Measurements from ENCODE around the gene USP25.

The USP25 gene

GRCh38 chr21:15728046-15728445, 1.7 kb upstream of the USP25 start:
- H3K23ac ChIP-seq (ENCODE audit: low read length), result no peak overlapping the region
- H2AK5ac ChIP-seq (ENCODE audit: low read length), result no peak overlapping the region
- no peak overlapping the region for H3K18ac ChIP-seq (ENCODE audit: low read length)
- H2BK5ac ChIP-seq (ENCODE audit: low read length), result no peak overlapping the region
- no peak overlapping the region for H2BK15ac ChIP-seq (replicated peaks; ENCODE audit: low read depth)
- no peaks in the 10 kb centered on the region for H3K36me3 ChIP-seq (ENCODE audit: control insufficient read depth, insufficient read depth, low read length)
- H3K9ac ChIP-seq (ENCODE audit: low read length), result no peak overlapping the region
- no CpG with 5 or more reads among the region's 3 CpGs for WGBS (ENCODE audit: extremely low coverage, insufficient coverage, low lambda C conversion rate)
- H3K4ac ChIP-seq (ENCODE audit: low read depth, low read length), result no peak overlapping the region
- no peak overlapping the region for H3K4me3 ChIP-seq (ENCODE audit: low read length)
- H4K8ac ChIP-seq (ENCODE audit: low read depth, low read length), result no peak overlapping the region
- H3K4me2 ChIP-seq (ENCODE audit: low read length), result no peak overlapping the region
- H2BK120ac ChIP-seq (ENCODE audit: low read depth, low read length), result no peak overlapping the region
- H3K27me3 ChIP-seq (ENCODE audit: insufficient read depth, low read length, poor library complexity), result no peaks in the 10 kb centered on the region
- no peaks in the 10 kb centered on the region for H3K4me1 ChIP-seq (ENCODE audit: control insufficient read depth, low read depth, low read length)
- no peak overlapping the region for H3K56ac ChIP-seq (ENCODE audit: low read length)
- DNase-seq, result no peak
- H4K5ac ChIP-seq (ENCODE audit: low read length), result no peak overlapping the region
- no peaks in the 10 kb centered on the region for H3K79me1 ChIP-seq (ENCODE audit: low read length)
- H3K79me2 ChIP-seq (ENCODE audit: control insufficient read depth, insufficient read depth, low read length), result peaks cover 16% of the 10 kb centered on the region
- H3K27ac ChIP-seq (ENCODE audit: low read depth, low read length), result no peak overlapping the region

GRCh38 chr21:15729346-15729673, 472 bp upstream of the USP25 start:
- WGBS (ENCODE audit: extremely low coverage, insufficient coverage, low lambda C conversion rate), result no CpG with 5 or more reads among the region's 11 CpGs
- no peak overlapping the region for H4K8ac ChIP-seq (ENCODE audit: low read depth, low read length)
- H3K23ac ChIP-seq (ENCODE audit: low read length), result no peak overlapping the region
- H3K4ac ChIP-seq (ENCODE audit: low read depth, low read length), result no peak overlapping the region
- H2AK5ac ChIP-seq (ENCODE audit: low read length), result no peak overlapping the region
- H3K4me2 ChIP-seq (ENCODE audit: low read length), result peak overlapping the region; percentile 55
- no peak overlapping the region for H4K5ac ChIP-seq (ENCODE audit: low read length)
- no peaks in the 10 kb centered on the region for H3K27me3 ChIP-seq (ENCODE audit: insufficient read depth, low read length, poor library complexity)
- H3K36me3 ChIP-seq (ENCODE audit: control insufficient read depth, insufficient read depth, low read length), result no peaks in the 10 kb centered on the region
- H2BK15ac ChIP-seq (replicated peaks; ENCODE audit: low read depth), result no peak overlapping the region
- no peaks in the 10 kb centered on the region for H3K4me1 ChIP-seq (ENCODE audit: control insufficient read depth, low read depth, low read length)
- H2BK120ac ChIP-seq (ENCODE audit: low read depth, low read length), result no peak overlapping the region
- H3K18ac ChIP-seq (ENCODE audit: low read length), result peak overlapping the region; percentile 13
- peak overlapping the region; percentile 91 for H3K56ac ChIP-seq (ENCODE audit: low read length)
- H3K4me3 ChIP-seq (ENCODE audit: low read length), result peak overlapping the region; percentile 62
- H3K79me1 ChIP-seq (ENCODE audit: low read length), result no peaks in the 10 kb centered on the region
- peak overlapping the region; percentile 77 for H3K9ac ChIP-seq (ENCODE audit: low read length)
- DNase-seq, result peak; percentile 85
- H3K27ac ChIP-seq (ENCODE audit: low read depth, low read length), result peak overlapping the region; percentile 64
- no peak overlapping the region for H2BK5ac ChIP-seq (ENCODE audit: low read length)
- peaks cover 24% of the 10 kb centered on the region for H3K79me2 ChIP-seq (ENCODE audit: control insufficient read depth, insufficient read depth, low read length)

GRCh38 chr21:15730484-15731242, 881 bp downstream of the USP25 start:
- Histone ChIP-seq H3K4me3 (ENCODE audit: low read length) (peak overlapping the region; percentile 84), H3K4ac (ENCODE audit: low read depth, low read length) (peak overlapping the region; percentile 96), H3K4me2 (ENCODE audit: low read length) (peak overlapping the region; percentile 49), H3K27ac (ENCODE audit: low read depth, low read length) (peak overlapping the region; percentile 97), H2BK5ac (ENCODE audit: low read length) (peak overlapping the region; percentile 42), H3K36me3 (ENCODE audit: control insufficient read depth, insufficient read depth, low read length) (no peaks in the 10 kb centered on the region), H2BK120ac (ENCODE audit: low read depth, low read length) (peak overlapping the region; percentile 46), H3K4me1 (ENCODE audit: control insufficient read depth, low read depth, low read length) (no peaks in the 10 kb centered on the region), H3K27me3 (ENCODE audit: insufficient read depth, low read length, poor library complexity) (no peaks in the 10 kb centered on the region), H3K79me1 (ENCODE audit: low read length) (no peaks in the 10 kb centered on the region), H3K56ac (ENCODE audit: low read length) (peak overlapping the region; percentile 93), H3K18ac (ENCODE audit: low read length) (peak overlapping the region; percentile 91), H3K9ac (ENCODE audit: low read length) (peak overlapping the region; percentile 90), H4K5ac (ENCODE audit: low read length) (no peak overlapping the region), H3K23ac (ENCODE audit: low read length) (no peak overlapping the region), H4K8ac (ENCODE audit: low read depth, low read length) (no peak overlapping the region), H2AK5ac (ENCODE audit: low read length) (no peak overlapping the region), H2BK15ac (replicated peaks; ENCODE audit: low read depth) (no peak overlapping the region), H3K79me2 (ENCODE audit: control insufficient read depth, insufficient read depth, low read length) (peaks cover 31% of the 10 kb centered on the region)
- WGBS (ENCODE audit: extremely low coverage, insufficient coverage, low lambda C conversion rate), result no CpG with 5 or more reads among the region's 30 CpGs
- peak; percentile 64 for DNase-seq

- Histone ChIP-seq H3K27me3 (ENCODE audit: insufficient read depth, low read length, poor library complexity) (no peaks in the 10 kb centered on the region), H4K8ac (ENCODE audit: low read depth, low read length) (no peak overlapping the region), H3K4me1 (ENCODE audit: control insufficient read depth, low read depth, low read length) (no peaks in the 10 kb centered on the region), H2BK5ac (ENCODE audit: low read length) (no peak overlapping the region), H3K9ac (ENCODE audit: low read length) (peak overlapping the region; percentile 90), H3K4me2 (ENCODE audit: low read length) (peak overlapping the region; percentile 49), H3K56ac (ENCODE audit: low read length) (peak overlapping the region; percentile 56), H3K79me1 (ENCODE audit: low read length) (no peaks in the 10 kb centered on the region), H3K36me3 (ENCODE audit: control insufficient read depth, insufficient read depth, low read length) (no peaks in the 10 kb centered on the region), H3K79me2 (ENCODE audit: control insufficient read depth, insufficient read depth, low read length) (peaks cover 35% of the 10 kb centered on the region), H3K4ac (ENCODE audit: low read depth, low read length) (no peak overlapping the region), H3K27ac (ENCODE audit: low read depth, low read length) (no peak overlapping the region), H2AK5ac (ENCODE audit: low read length) (no peak overlapping the region), H4K5ac (ENCODE audit: low read length) (no peak overlapping the region), H3K4me3 (ENCODE audit: low read length) (peak overlapping the region; percentile 36), H2BK120ac (ENCODE audit: low read depth, low read length) (no peak overlapping the region), H3K23ac (ENCODE audit: low read length) (no peak overlapping the region), H2BK15ac (replicated peaks; ENCODE audit: low read depth) (no peak overlapping the region), H3K18ac (ENCODE audit: low read length) (no peak overlapping the region)
- WGBS (ENCODE audit: extremely low coverage, insufficient coverage, low lambda C conversion rate), result no CpG with 5 or more reads among the region's 4 CpGs
- no peak for DNase-seq
Observed at GRCh38 chr21:15731243-15731613, 1.4 kb downstream of the USP25 start.

GRCh38 chr21:15732290-15732995, 2.7 kb downstream of the USP25 start:
- Histone ChIP-seq H3K27me3 (ENCODE audit: insufficient read depth, low read length, poor library complexity) (no peaks in the 10 kb centered on the region), H2BK120ac (ENCODE audit: low read depth, low read length) (no peak overlapping the region), H3K4me2 (ENCODE audit: low read length) (no peak overlapping the region), H3K36me3 (ENCODE audit: control insufficient read depth, insufficient read depth, low read length) (no peaks in the 10 kb centered on the region), H3K79me1 (ENCODE audit: low read length) (no peaks in the 10 kb centered on the region), H3K18ac (ENCODE audit: low read length) (no peak overlapping the region), H4K5ac (ENCODE audit: low read length) (no peak overlapping the region), H3K4ac (ENCODE audit: low read depth, low read length) (no peak overlapping the region), H3K23ac (ENCODE audit: low read length) (no peak overlapping the region), H3K4me1 (ENCODE audit: control insufficient read depth, low read depth, low read length) (no peaks in the 10 kb centered on the region), H2BK5ac (ENCODE audit: low read length) (no peak overlapping the region), H3K56ac (ENCODE audit: low read length) (no peak overlapping the region), H2BK15ac (replicated peaks; ENCODE audit: low read depth) (no peak overlapping the region), H3K79me2 (ENCODE audit: control insufficient read depth, insufficient read depth, low read length) (peaks cover 36% of the 10 kb centered on the region), H3K4me3 (ENCODE audit: low read length) (no peak overlapping the region), H3K9ac (ENCODE audit: low read length) (no peak overlapping the region), H4K8ac (ENCODE audit: low read depth, low read length) (no peak overlapping the region), H3K27ac (ENCODE audit: low read depth, low read length) (no peak overlapping the region), H2AK5ac (ENCODE audit: low read length) (no peak overlapping the region)
- no peak for DNase-seq
- WGBS (ENCODE audit: extremely low coverage, insufficient coverage, low lambda C conversion rate), result no CpG with 5 or more reads among the region's 6 CpGs

Measured in mesendoderm (in vitro differentiated cells).